ENCODE data around the gene PRR19. TPM values are rescaled to one million over a fixed set of nuclear protein-coding genes. Genes with fewer than 3 reads are reported as not detected.
"Not testable (repeated sequence)": the region's sequence is repeated elsewhere in the genome, so short reads cannot be mapped to it uniquely, and the experiment has no call there.

PRR19 gene
- total RNA-seq, 1 donor from 2014 or later, result 1.2 TPM

DNA sequence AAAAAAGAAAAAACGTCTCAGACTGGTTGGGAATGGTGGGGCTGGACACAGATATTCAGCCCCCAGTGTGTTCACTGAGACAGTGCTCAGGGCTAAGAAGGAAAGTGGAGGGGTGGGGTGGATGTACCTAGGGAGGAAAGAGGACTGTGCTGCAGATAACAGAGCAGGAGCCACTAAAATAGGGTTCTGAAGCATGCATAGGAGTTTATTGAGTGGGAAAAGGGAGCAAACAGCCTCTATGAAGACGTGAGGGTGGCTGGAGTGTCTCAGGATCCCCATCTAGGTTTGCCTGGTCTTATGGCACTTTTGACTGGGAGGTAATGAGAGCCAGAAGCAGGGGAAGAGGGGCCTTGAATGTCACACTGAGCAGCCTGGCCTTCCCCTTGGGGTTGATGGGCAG lies 26.9 kb downstream of the PRR19 start:
- DNase-seq, result no peak

- DNase-seq, result no peak
Measured at GRCh38 chr19:42330241-42330711, 28.3 kb downstream of the PRR19 start.

DNA sequence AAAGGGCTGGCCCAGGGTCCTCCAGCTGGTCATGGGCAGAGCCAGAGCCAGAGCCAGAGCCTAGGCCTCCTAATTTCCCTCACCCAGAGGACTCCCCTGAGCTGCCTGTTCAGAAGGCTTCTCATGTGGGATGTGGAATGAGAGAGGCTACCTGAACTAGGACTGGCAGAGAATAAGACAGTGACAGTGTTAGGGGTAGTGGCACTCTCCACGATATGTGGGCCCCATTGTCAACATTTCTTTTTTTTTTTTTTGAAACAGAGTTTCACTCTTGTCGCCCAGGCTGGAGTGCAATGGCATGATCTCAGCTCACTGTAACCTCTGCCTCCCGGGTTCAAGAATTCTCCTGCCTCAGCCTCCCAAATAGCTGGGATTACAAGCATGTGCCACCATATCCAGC lies 29.4 kb downstream of the PRR19 start:
- not testable (repeated sequence) for DNase-seq

- no peak for DNase-seq
Measured at GRCh38 chr19:42332059-42332458, 30.1 kb downstream of the PRR19 start.

GRCh38 chr19:42333018-42333417 lies 31.1 kb downstream of the PRR19 start:
- DNase-seq, result no peak

DNA sequence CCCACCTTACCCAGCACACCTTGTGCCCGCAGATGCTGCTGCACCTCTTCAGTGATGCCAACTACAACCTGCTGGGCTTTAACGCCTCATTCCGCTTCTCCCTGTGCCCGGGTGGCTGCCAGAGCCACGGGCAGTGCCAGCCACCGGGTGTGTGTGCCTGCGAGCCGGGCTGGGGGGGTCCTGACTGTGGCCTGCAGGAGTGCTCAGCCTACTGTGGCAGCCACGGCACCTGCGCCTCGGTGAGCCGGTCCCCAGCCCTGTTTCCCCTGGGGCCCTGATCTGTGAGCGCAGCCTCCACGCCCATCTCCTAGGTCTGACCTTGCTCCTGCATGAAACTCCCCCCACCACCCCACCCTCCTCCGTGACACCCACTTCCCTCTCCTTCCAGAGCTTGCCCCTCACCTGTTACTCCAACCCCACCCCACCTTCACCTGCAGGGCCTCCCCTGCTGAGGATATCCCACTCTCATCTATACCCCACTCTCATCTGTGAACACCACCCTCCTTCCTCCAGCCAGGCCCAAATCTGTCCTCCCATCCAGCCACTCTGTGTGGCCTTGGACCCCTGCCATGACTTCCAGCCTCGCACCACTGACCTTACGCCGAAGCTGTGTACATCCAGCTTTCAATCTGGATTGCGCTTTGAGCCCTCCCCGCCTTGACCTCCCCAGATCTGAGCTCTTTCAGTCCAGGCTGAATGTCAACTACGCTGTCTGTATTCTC lies 32.2 kb downstream of the PRR19 start:
- no peak for DNase-seq

- DNase-seq, result no peak
Measured at GRCh38 chr19:42334697-42335373, 32.9 kb downstream of the PRR19 start.

DNA sequence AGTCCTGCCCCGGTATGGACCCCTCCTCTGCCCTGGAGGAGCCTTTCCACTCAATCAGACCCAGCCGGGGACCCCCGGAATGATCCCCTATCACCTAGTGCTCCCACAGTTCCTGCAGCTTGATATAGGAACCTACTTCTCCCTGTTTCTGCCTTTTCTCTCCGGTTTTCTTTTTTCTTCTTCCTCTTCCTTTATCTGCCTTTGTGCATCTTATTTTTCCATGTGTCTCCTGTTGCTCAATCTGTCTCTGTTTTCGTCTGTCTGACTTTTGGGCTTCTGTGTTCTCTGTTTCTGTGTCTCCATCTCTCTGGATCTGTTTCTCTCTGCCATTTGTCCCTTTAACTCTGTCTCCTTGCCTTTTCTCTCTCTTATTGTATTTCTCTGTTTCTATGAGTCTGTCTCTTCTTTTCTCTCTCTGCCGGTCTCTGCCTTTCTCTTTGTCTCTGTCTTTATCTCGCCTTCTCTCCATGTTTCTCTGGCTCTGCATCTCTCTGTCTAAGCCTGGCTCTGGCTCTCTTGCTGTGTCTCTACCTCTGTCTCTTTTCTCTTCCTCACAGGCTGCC lies 33.5 kb downstream of the PRR19 start:
- no peak for DNase-seq

GRCh38 chr19:42335971-42336370 lies 34.0 kb downstream of the PRR19 start:
- DNase-seq, result no peak

GRCh38 chr19:42339126-42339860 lies 37.4 kb downstream of the PRR19 start:
- not testable (repeated sequence) for DNase-seq

DNA sequence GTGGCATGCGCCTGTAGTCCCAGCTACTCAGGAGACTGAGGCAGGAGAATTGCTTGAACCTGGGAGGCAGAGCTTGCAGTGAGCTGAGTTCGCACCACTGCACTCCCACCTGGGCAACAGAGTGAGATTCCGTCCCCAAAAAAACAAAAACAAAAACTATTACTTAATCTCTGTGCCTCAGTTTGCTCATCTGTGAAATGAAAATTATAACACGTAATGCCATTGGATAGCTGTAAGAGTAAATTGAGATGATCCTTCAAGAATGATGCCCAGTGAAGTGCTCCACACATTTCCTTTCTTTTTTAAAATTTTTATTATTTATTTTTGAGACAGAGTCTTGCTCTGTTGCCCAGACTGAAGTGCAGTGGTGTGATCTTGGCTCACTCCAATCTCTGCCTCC lies 38.0 kb downstream of the PRR19 start:
- DNase-seq, result not testable (repeated sequence)

DNA sequence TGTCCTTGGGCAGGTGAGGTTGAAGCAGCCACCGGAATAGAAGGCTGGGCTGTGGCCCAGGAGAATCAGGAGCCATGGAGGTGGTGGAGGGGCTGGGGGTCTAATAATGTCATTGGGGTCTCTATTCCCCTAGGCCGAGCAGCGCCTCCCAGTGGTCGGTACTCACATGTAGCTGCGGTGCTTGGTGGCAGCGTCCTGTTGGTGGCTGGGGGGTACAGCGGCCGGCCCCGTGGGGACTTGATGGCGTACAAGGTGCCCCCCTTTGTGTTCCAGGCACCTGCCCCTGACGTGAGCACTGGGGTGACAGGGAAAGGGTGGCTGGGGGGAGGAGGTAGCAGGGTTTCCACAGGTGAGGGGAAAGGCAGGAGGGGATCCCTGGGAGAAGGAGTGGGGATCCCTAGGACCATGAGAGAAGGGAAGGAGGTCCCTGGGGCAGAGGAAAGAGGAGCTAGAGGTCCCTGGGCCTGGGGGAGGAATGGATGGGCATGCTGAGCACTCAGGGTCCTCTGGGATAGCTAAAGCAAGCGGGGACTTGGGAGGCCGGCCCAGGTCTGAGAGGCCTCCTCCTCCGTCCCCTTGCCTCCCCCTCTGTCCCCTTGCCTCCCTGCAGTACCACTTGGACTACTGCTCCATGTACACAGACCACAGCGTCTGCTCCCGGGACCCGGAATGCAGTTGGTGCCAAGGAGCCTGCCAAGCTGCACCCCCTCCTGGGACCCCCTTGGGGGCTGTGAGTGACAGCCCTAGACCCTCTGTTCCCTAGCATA lies 41.6 kb downstream of the PRR19 start:
- DNase-seq, result peak; percentile 10

DNA sequence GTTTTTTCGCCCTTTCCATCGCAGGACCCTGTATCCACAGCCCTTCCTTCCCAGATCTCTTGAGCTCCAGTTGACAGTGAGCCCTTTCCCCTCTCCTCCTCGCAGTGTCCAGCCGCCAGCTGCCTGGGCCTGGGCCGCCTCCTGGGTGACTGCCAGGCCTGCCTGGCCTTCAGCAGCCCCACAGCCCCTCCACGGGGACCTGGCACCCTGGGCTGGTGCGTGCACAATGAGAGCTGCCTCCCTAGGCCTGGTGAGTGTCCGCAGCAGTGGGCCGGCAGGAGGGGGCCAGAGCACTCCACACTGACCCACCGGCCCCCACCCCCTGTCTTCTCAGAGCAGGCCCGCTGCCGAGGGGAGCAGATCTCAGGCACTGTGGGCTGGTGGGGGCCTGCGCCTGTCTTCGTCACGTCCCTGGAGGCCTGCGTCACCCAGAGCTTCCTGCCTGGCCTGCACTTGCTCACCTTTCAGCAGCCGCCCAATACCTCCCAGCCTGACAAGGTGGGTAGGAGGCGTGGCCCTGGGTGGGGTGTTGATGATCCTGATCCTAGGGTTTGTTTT lies 42.5 kb downstream of the PRR19 start:
- DNase-seq, result no peak

- no peak for DNase-seq
Measured at GRCh38 chr19:42345191-42345812, 43.4 kb downstream of the PRR19 start.

DNA sequence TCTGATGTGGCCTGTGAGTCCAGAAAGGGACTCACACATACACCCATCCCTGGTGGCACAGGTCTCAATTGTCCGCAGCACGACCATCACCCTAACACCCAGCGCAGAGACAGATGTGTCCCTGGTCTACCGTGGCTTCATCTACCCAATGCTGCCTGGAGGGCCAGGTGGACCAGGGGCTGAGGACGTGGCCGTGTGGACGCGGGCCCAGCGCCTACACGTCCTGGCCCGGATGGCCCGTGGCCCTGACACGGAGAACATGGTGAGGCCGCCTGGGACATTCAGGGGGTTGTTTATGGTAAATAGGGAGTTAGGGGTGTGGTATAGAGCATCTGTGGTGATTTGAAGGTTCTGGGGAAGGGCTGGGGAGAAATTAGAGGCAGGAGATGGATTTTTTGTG lies 46.3 kb downstream of the PRR19 start:
- DNase-seq, result no peak

- DNase-seq, result no peak
Measured at GRCh38 chr19:42349378-42350107, 47.6 kb downstream of the PRR19 start.

DNA sequence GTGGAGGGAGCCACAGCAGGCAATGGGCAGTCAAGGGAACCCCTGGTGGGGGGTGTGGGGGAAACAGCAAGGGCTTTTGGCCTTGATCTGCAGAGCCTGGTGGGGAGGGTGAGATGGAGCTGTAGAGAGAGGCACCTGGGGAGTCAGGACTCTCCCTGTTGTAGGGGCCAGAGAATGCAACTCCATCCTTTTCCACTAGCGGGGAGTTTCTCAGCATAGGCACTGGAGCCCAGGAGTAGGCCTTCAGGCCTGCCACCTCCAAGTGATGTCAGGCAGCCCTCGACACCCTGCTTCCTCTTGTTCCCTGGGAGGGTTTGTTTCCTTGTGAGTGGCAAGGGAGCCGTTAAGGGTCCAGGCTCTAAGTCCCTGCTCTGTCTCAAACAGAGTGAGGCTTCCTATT lies 48.5 kb downstream of the PRR19 start:
- no peak for DNase-seq

DNA sequence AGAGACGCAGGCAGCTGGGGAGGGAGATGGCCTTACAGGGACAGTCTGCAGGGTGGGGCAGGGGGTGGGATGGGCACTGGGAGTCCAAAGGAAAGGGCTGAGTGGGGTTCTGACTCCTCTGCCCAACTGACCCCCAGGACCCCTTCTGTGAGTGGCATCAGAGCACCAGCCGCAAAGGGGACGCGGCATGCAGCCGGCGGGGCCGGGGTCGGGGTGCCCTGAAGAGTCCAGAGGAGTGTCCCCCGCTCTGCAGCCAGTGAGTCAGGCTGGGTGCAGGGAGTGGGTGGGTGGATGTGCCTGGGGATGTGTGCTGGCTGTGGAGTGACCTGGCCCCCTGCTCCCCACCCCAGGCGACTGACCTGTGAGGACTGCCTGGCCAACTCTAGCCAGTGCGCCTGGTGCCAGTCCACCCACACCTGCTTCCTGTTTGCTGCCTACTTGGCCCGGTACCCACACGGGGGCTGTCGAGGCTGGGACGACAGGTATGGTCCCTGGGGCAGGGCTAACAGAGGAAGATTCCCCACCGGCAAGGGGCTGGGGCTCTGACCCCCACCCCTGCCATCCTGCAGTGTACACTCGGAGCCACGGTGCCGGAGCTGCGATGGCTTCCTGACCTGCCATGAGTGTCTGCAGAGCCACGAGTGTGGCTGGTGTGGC lies 49.3 kb downstream of the PRR19 start:
- DNase-seq, result no peak

- no peak for DNase-seq
Measured at GRCh38 chr19:42352301-42353259, 50.6 kb downstream of the PRR19 start.
